OCI-LY3 (cell line): Measurements from ENCODE around the gene CLDN25.
"Not testable (repeated sequence)": the region's sequence is repeated elsewhere in the genome, so short reads cannot be mapped to it uniquely, and the experiment has no call there.

ENCODE experiments used
- H2AFZ ChIP-seq: fragments of 200-600, 300-600 bp; shearing (Covaris generic); 2 replicates; pipeline ENCODE4 v1.6.0; 2014; ENCODE audit warnings: antibody characterized with exemption, low read depth, low read length
- H3K27ac ChIP-seq: fragments of 200-600, 300-600 bp; sonication (generic); 2 replicates; pipeline ENCODE4 v1.5.1; 2014; ENCODE audit warnings: mild to moderate bottlenecking, low read length, moderate library complexity, mixed read lengths
- H3K27me3 ChIP-seq: fragments of 200-600, 300-600 bp; sonication (generic); 2 replicates; pipeline ENCODE4 v1.6.1; 2014; ENCODE audit warnings: low read depth, low read length, mixed read lengths
- H3K36me3 ChIP-seq: fragments of 200-600, 300-600 bp; sonication (generic); replicated peaks from 2 replicates; pipeline ENCODE3; 2014; ENCODE audit warnings: low read depth, low read length, mixed read lengths
- H3K4me1 ChIP-seq: fragments of 300-600, 200-600 bp; sonication (generic); 2 replicates; pipeline ENCODE4 v1.6.1; 2014; ENCODE audit warnings: low read length, mixed read lengths
- H3K4me2 ChIP-seq: fragments of 200-600, 300-600 bp; sonication (generic); 2 replicates; pipeline ENCODE4 v1.6.1; 2014; ENCODE audit warnings: low read length, mixed read lengths
- H3K4me3 ChIP-seq: fragments of 300-600, 200-600 bp; sonication (generic); 2 replicates; pipeline ENCODE4 v1.5.1; 2014; ENCODE audit warnings: antibody characterized with exemption, mild to moderate bottlenecking, low read length, moderate library complexity
- H3K79me2 ChIP-seq: fragments of 300-600, 200-600 bp; shearing (Covaris generic); 2 replicates; pipeline ENCODE4 v1.6.1; 2014; ENCODE audit warnings: mild to moderate bottlenecking, low read length, mixed read lengths
- H3K9ac ChIP-seq: fragments of 300-600, 200-600 bp; shearing (Covaris generic); 2 replicates; pipeline ENCODE4 v1.6.0; 2014; ENCODE audit warnings: mild to moderate bottlenecking, low read length, moderate library complexity
- H3K9me3 ChIP-seq: fragments of 200-600, 300-600 bp; shearing (Covaris generic); 2 replicates; pipeline ENCODE4 v1.6.1; 2014; ENCODE audit warnings: low read length, mixed read lengths; ENCODE audit not compliant: insufficient read depth
- H4K20me1 ChIP-seq: fragments of 200-600, 300-600 bp; sonication (generic); 2 replicates; pipeline ENCODE4 v1.6.1; 2016; ENCODE audit warnings: low read length, mixed read lengths; ENCODE audit not compliant: insufficient read depth
- CTCF ChIP-seq: fragments of 200-600, 300-600 bp; sonication (generic); IDR thresholded peaks from 2 replicates; pipeline ENCODE4 v1.5.1; 2014; ENCODE audit warnings: antibody characterized with exemption, low read length, low read depth
- EZH2phosphoT487 ChIP-seq: fragments of 200-600 bp; shearing (Covaris generic); IDR thresholded peaks from 2 replicates; pipeline ENCODE4 v1.6.1; 2018; ENCODE audit warnings: antibody characterized with exemption, mixed run types, low read depth

The CLDN25 gene

DNA sequence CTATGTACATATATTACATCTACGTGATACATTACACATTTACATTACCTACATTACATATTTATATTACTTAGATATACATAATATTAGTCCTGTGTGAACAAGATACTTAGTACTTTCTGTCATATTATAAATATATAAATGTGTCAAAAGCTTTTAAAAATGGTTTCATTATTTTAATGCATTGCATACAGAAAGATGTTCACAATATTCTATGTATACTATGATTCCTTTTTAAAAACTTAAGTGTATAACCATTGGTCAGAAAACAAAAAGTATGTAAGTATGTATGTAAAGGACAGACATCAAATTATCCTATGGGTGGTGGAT is 5.5 kb upstream of the CLDN25 start:
- Histone ChIP-seq H3K79me2 (peaks cover 23% of the 10 kb centered on the region), H2AFZ (peak overlapping the region; percentile 89), H3K36me3 (no peaks in the 10 kb centered on the region), H4K20me1 (no peaks in the 10 kb centered on the region), H3K4me1 (peaks cover 19% of the 10 kb centered on the region), H3K27me3 (no peaks in the 10 kb centered on the region), H3K9ac (peak overlapping the region; percentile 70), H3K4me2 (peak overlapping the region; percentile 48), H3K9me3 (no peaks in the 10 kb centered on the region), H3K27ac (no peak overlapping the region), H3K4me3 (peak overlapping the region; percentile 89)
- no peak for TF ChIP-seq CTCF
- no peak for TF ChIP-seq EZH2phosphoT487

- TF ChIP-seq EZH2phosphoT487 (no peak), CTCF (no peak)
- Histone ChIP-seq H3K9me3 (no peaks in the 10 kb centered on the region), H3K36me3 (no peaks in the 10 kb centered on the region), H2AFZ (no peak overlapping the region), H3K27ac (no peak overlapping the region), H3K9ac (no peak overlapping the region), H3K4me3 (no peak overlapping the region), H3K79me2 (peaks cover 2% of the 10 kb centered on the region), H3K4me1 (peaks cover 16% of the 10 kb centered on the region), H4K20me1 (no peaks in the 10 kb centered on the region), H3K4me2 (peak overlapping the region; percentile 9; the same call in 1 of the 2 replicates), H3K27me3 (0 out of 2 replicates have a peak, but pooled peaks cover 4% of the 10 kb centered on the region)
These were observed 1.3 kb upstream of the CLDN25 start for GRCh38 chr11:113778111-113778910.

DNA sequence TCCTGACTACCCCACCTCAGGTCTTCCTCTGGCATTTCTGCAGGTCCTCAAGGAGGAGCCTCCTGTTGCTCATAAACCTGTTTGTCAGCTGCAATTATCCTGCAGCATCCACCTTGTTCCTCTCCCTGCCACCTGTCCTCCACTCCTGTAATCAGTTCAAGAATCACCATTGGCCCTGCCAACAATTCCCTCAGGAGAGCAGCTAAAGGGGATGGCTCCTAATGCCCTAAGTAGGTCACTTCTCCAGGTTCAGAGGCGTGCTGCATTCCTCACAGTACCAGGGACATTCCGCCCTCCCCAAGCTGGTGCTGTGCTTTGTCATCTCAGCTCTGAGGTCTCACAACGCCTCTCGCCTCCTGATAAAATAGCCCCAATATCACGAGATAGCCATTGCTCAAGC is 2.1 kb downstream of the CLDN25 start:
- H3K4me3 ChIP-seq = no peak overlapping the region
- H3K9ac ChIP-seq = no peak overlapping the region
- H3K4me1 ChIP-seq = no peaks in the 10 kb centered on the region
- H3K4me2 ChIP-seq = no peak overlapping the region
- TF ChIP-seq EZH2phosphoT487 = no peak
- TF ChIP-seq CTCF = no peak
- H3K9me3 ChIP-seq = no peaks in the 10 kb centered on the region
- no peaks in the 10 kb centered on the region for H4K20me1 ChIP-seq
- H3K36me3 ChIP-seq = no peaks in the 10 kb centered on the region
- H3K27me3 ChIP-seq = peaks cover 9% of the 10 kb centered on the region; the same call in 1 of the 2 replicates
- H3K27ac ChIP-seq = no peak overlapping the region
- no peak overlapping the region for H2AFZ ChIP-seq
- H3K79me2 ChIP-seq = no peaks in the 10 kb centered on the region

DNA sequence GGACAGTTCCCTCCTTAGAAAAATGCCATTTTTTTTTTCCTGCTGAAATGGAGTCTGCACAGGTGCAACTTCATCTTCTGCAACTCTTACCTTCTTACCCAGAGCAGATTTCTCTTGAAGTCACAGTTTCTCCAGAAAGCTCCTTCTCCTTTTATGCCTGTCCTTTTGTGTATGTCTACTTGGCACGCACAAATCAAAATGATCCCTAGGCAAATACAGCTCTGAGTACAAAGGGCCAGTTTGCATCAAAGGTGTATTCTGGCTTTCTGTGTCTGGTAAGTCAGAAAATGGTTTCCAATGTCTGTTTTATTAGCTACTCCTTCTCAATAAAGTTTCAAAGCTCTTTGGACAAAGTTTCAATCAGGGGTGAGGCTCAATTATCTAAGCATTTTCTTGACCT is 2.5 kb downstream of the CLDN25 start:
- Histone ChIP-seq H3K4me2 (no peak overlapping the region), H3K4me3 (no peak overlapping the region), H4K20me1 (no peaks in the 10 kb centered on the region), H3K27me3 (peaks cover 9% of the 10 kb centered on the region; the same call in 1 of the 2 replicates), H3K4me1 (no peaks in the 10 kb centered on the region), H3K27ac (no peak overlapping the region), H2AFZ (no peak overlapping the region), H3K9ac (no peak overlapping the region), H3K79me2 (no peaks in the 10 kb centered on the region), H3K9me3 (no peaks in the 10 kb centered on the region), H3K36me3 (no peaks in the 10 kb centered on the region)
- TF ChIP-seq CTCF (no peak), EZH2phosphoT487 (no peak)

- H3K27me3 ChIP-seq, H3K9ac ChIP-seq, H3K4me2 ChIP-seq: not testable (repeated sequence)
These were observed 9.4 kb downstream of the CLDN25 start for GRCh38 chr11:113789016-113789415.

More at GRCh38 chr11:113789016-113789415, 9.4 kb downstream of the CLDN25 start:
- H3K4me1 ChIP-seq, H3K79me2 ChIP-seq, H3K9me3 ChIP-seq, H3K27ac ChIP-seq, H4K20me1 ChIP-seq, H3K4me3 ChIP-seq, H2AFZ ChIP-seq, H3K36me3 ChIP-seq: not testable (repeated sequence)
